ENCODE data around the gene ZBTB12.
A peak's percentile ranks its signal among the peaks of the same experiment; 100 is the strongest.

Gene ZBTB12, protein sequence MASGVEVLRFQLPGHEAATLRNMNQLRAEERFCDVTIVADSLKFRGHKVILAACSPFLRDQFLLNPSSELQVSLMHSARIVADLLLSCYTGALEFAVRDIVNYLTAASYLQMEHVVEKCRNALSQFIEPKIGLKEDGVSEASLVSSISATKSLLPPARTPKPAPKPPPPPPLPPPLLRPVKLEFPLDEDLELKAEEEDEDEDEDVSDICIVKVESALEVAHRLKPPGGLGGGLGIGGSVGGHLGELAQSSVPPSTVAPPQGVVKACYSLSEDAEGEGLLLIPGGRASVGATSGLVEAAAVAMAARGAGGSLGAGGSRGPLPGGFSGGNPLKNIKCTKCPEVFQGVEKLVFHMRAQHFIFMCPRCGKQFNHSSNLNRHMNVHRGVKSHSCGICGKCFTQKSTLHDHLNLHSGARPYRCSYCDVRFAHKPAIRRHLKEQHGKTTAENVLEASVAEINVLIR

GRCh38 chr6:31901953-31902643 is at the start of gene ZBTB12:
TSS of gene ZBTB12 (minus strand) at chr6:31902086. CDS start at chr6:31901305, 781 bp downstream.
- TF ChIP-seq, protein P1, sequence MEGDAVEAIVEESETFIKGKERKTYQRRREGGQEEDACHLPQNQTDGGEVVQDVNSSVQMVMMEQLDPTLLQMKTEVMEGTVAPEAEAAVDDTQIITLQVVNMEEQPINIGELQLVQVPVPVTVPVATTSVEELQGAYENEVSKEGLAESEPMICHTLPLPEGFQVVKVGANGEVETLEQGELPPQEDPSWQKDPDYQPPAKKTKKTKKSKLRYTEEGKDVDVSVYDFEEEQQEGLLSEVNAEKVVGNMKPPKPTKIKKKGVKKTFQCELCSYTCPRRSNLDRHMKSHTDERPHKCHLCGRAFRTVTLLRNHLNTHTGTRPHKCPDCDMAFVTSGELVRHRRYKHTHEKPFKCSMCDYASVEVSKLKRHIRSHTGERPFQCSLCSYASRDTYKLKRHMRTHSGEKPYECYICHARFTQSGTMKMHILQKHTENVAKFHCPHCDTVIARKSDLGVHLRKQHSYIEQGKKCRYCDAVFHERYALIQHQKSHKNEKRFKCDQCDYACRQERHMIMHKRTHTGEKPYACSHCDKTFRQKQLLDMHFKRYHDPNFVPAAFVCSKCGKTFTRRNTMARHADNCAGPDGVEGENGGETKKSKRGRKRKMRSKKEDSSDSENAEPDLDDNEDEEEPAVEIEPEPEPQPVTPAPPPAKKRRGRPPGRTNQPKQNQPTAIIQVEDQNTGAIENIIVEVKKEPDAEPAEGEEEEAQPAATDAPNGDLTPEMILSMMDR (IDR thresholded peaks at IDR 0.05; ENCODE audit: low read depth, low read length): no peak
- peak within 1 kb of the TSS; percentile 64 for H3K4me3 ChIP-seq (ENCODE audit: low read depth, low read length)

DNA sequence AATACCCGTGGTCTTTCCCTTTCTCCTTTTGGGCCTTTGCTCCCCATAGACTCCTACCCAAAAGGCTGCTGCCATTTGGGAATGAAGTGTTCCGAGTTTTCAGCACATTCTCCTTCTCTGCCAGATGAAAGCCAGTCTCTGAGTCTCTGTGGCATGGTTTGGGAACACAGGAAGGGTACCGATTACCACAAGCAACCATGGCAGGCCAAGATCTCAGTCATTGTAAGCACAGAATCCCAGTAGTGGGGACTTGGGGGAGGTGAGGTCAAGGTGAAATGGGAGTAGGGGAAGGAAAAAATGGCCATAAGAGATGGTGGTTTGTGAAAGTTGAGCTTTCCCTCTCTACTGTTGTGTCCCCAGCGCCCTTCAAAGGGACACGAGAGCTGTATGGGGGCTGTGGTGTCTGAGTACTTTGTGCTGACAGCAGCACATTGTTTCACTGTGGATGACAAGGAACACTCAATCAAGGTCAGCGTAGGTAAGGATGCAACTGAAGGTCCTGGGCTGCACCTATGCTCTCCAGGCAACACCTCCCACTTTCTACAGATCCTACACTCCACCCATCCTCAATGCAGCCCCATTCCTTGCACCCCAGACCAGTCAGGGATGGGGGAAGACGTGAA is 48.2 kb upstream of the ZBTB12 start:
- H3K4me3 ChIP-seq (ENCODE audit: low read depth, low read length): no peak overlapping the region
- TF ChIP-seq, protein P1 (IDR thresholded peaks at IDR 0.05; ENCODE audit: low read depth, low read length): no peak

DNA sequence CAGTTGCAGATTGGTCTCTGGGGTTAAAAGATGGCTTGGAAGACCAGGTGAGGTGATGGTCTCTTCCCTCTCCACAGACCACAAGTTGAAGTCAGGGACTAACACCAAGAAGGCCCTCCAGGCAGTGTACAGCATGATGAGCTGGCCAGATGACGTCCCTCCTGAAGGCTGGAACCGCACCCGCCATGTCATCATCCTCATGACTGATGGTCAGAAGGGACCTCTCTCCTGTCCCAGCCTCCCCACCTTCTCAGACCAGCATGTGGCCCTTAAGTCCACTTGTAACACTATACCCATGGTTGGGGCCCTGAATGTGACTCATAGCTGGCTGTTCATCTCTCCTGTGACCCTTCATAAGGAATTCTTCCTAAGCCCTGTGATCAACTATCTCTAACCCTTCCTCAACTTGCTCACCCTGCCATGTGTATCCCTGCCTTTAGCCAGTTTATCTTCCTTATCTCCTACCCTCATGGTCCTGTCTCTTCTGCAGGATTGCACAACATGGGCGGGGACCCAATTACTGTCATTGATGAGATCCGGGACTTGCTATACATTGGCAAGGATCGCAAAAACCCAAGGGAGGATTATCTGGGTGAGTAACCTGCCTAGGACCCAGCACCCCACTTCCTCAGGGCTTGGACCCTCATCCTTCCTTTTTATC is 47.0 kb upstream of the ZBTB12 start:
- TF ChIP-seq, protein P1 (IDR thresholded peaks at IDR 0.05; ENCODE audit: low read depth, low read length): no peak

DNA sequence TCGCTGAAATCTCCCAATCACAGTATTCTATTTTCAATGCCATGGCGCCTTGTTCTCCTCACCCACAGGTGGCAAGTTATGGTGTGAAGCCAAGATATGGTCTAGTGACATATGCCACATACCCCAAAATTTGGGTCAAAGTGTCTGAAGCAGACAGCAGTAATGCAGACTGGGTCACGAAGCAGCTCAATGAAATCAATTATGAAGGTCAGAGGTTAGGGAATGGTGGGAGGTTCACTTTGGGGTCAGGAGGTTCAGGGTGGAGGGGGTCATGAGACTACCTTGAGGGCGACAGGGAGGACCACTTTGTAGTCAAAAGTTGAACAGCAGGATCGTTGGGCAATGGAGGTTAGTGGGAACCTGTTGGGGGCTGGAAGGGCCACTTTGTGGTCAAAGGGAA is 46.4 kb upstream of the ZBTB12 start:
- TF ChIP-seq, protein P1 (IDR thresholded peaks at IDR 0.05; ENCODE audit: low read depth, low read length): no peak
- H3K4me3 ChIP-seq (ENCODE audit: low read depth, low read length): no peak overlapping the region

More for the DNA sequence above, 47.0 kb upstream of the ZBTB12 start:
- no peak overlapping the region for H3K4me3 ChIP-seq (ENCODE audit: low read depth, low read length)

DNA sequence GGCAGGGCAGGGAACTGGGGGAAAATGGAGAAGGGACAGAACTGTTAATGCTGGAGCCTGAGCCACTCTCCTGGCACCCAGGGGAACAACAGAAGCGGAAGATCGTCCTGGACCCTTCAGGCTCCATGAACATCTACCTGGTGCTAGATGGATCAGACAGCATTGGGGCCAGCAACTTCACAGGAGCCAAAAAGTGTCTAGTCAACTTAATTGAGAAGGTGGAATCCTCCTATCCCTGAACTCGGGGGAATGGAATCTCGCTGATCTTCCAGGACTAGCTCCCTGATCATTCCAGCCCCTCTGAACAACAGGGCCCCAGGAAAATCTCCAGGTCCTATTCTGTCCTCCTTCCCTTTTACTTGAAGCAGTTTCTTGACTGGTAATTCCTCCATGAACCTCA is 46.0 kb upstream of the ZBTB12 start:
- TF ChIP-seq, protein P1 (IDR thresholded peaks at IDR 0.05; ENCODE audit: low read depth, low read length): no peak
- H3K4me3 ChIP-seq (ENCODE audit: low read depth, low read length): no peak overlapping the region

DNA sequence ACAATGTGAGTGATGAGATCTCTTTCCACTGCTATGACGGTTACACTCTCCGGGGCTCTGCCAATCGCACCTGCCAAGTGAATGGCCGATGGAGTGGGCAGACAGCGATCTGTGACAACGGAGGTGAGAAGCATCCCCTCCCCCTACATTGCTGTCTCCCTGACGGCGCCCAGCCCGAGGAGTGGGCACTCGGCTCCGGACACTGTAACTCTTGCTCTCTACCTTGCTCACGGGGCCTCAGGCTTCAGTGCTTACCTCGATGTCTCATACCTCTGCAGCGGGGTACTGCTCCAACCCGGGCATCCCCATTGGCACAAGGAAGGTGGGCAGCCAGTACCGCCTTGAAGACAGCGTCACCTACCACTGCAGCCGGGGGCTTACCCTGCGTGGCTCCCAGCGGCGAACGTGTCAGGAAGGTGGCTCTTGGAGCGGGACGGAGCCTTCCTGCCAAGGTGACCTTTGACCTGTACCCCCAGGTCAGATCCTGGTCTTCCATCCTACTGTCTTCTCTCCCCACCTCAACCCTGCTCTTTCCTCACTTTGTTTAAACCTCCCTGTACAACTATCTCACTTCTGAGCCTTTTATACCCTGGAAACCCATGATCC is 45.3 kb upstream of the ZBTB12 start:
- TF ChIP-seq, protein P1 (IDR thresholded peaks at IDR 0.05; ENCODE audit: low read depth, low read length): no peak
- H3K4me3 ChIP-seq (ENCODE audit: low read depth, low read length): no peak overlapping the region
